ENCODE measurements around the gene VAT1L. TPM values are rescaled to one million over a fixed set of nuclear protein-coding genes. Genes with fewer than 3 reads are reported as not detected.

Gene VAT1L
- total and polyA plus RNA-seq, 9 donors = 0.05 to 2.3 (median 0.23) TPM

DNA sequence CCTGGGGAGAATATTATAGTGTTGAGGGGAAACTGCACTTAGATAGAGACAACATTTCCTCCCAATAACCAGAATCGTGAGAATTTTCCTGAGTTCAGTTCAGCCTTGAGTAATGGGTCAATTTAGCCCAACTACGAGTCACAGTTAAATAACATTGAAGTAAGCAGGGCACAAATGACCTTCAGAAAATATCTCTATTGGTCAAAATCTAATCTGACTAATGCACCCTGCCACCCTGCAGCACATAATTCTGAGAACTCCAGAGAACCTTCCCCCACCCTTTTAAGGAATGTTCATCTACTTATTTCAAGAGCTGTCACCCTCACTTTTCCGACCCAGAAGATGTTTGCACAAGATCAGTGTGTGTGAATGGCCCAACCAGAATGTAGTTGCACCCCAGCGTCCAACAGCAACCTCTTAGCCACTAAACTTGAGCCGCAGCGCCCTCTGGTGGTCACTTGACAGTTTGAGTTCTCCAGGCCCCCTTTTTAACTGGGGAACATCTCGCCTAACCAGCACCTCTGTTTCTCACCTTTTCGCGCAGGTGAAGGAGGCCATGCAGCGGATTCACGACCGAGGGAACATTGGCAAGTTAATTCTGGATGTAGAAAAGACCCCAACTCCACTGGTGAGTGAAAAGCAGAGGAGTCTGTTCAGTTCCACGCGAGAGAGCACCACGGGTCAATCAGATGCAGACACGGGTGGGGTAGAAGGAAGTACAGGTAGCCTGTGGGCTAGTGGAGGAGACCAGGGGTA is 183.1 kb downstream of the VAT1L start:
- peak; percentile 26 to 71 (median 67) for DNase-seq
- H3K4me1 ChIP-seq (ENCODE audit: insufficient read depth) = no peaks in the 10 kb centered on the region
- no peaks in the 10 kb centered on the region for H3K36me3 ChIP-seq
- WGBS, 3 donors = 25 to 33% (median 30%) methylated on average over 16 of the region's 16 CpGs
- H3K9me3 ChIP-seq = no peaks in the 10 kb centered on the region
- H3K27ac ChIP-seq = no peak overlapping the region
- intact Hi-C loops (cut with DNase I) = loop anchor here in 1 of 4 donors (2.0 kb wide), 1 partner anchor 295 kb away; no protein-coding TSS in a partner anchor
- no peaks in the 10 kb centered on the region for H3K27me3 ChIP-seq
- TF ChIP-seq, protein P1, sequence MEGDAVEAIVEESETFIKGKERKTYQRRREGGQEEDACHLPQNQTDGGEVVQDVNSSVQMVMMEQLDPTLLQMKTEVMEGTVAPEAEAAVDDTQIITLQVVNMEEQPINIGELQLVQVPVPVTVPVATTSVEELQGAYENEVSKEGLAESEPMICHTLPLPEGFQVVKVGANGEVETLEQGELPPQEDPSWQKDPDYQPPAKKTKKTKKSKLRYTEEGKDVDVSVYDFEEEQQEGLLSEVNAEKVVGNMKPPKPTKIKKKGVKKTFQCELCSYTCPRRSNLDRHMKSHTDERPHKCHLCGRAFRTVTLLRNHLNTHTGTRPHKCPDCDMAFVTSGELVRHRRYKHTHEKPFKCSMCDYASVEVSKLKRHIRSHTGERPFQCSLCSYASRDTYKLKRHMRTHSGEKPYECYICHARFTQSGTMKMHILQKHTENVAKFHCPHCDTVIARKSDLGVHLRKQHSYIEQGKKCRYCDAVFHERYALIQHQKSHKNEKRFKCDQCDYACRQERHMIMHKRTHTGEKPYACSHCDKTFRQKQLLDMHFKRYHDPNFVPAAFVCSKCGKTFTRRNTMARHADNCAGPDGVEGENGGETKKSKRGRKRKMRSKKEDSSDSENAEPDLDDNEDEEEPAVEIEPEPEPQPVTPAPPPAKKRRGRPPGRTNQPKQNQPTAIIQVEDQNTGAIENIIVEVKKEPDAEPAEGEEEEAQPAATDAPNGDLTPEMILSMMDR (IDR thresholded peaks at IDR 0.05) = peak in 2 of 3 donors; percentile 14 to 50
- TF ChIP-seq EP300 (IDR thresholded peaks at IDR 0.05) = no peak
- no peak overlapping the region for H3K4me3 ChIP-seq

DNA sequence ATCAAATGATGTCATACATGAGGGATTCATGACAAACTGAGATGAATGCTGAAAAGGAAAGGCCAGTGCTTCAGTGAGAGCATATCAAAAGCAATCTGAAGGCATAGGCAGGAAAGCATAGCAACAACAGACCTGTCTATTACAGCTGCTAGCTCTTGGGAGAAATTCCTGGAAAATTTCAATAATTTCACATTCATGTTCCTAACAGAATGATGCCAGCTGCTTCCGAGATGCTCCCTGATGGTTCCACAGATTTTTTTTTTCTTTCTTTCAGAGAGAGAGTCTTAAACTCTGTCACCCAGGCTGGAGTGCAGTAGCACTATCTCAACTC is 183.7 kb downstream of the VAT1L start:
- H3K4me1 ChIP-seq (ENCODE audit: insufficient read depth) = no peaks in the 10 kb centered on the region
- WGBS, 3 donors = 47 to 62% (median 60%) methylated on average over 1 of the region's 1 CpG
- H3K4me3 ChIP-seq = no peak overlapping the region
- H3K27me3 ChIP-seq = no peaks in the 10 kb centered on the region
- no peak overlapping the region for H3K27ac ChIP-seq
- TF ChIP-seq, protein P1 (IDR thresholded peaks at IDR 0.05) = no peak
- TF ChIP-seq POLR2A (IDR thresholded peaks at IDR 0.05) = no peak
- no peak for TF ChIP-seq EP300 (IDR thresholded peaks at IDR 0.05)
- intact Hi-C loops (cut with DNase I) = loop anchor here in 1 of 4 donors (2.0 kb wide), 1 partner anchor 295 kb away; no protein-coding TSS in a partner anchor
- no peaks in the 10 kb centered on the region for H3K36me3 ChIP-seq
- DNase-seq = no peak
- no peaks in the 10 kb centered on the region for H3K9me3 ChIP-seq

DNA sequence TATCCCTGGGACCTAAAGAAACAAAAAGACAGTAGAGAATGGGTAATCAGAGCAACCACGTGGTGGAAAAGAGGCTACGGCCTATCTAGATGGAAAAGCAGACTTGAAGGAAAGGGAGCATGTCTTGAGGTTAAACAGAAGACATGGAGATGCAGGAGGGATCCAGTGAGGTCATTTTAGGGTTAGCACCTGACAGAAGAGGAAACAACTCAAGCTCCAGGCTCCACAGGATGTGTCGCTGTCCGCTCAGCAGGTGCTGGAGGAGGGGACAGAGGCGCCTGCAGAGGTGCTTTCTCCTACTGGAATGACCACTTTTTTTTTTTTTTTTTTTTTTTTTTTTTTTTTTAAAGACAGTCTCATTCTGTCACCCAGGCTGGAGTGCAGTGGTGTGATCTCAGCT is 186.5 kb downstream of the VAT1L start:
- Histone ChIP-seq H3K36me3 (no peaks in the 10 kb centered on the region), H3K27me3 (no peaks in the 10 kb centered on the region), H3K9me3 (no peaks in the 10 kb centered on the region), H3K27ac (no peak overlapping the region), H3K4me1 (ENCODE audit: insufficient read depth) (no peaks in the 10 kb centered on the region), H3K4me3 (no peak overlapping the region)
- intact Hi-C loops (cut with DNase I) = no loop called here
- TF ChIP-seq EP300 (IDR thresholded peaks at IDR 0.05) (no peak), POLR2A (IDR thresholded peaks at IDR 0.05) (no peak)
- TF ChIP-seq, protein P1 (IDR thresholded peaks at IDR 0.05) = no peak
- 56 to 72% (median 60%) methylated on average over 5 of the region's 5 CpGs for WGBS, 3 donors
- no peak for DNase-seq

DNA sequence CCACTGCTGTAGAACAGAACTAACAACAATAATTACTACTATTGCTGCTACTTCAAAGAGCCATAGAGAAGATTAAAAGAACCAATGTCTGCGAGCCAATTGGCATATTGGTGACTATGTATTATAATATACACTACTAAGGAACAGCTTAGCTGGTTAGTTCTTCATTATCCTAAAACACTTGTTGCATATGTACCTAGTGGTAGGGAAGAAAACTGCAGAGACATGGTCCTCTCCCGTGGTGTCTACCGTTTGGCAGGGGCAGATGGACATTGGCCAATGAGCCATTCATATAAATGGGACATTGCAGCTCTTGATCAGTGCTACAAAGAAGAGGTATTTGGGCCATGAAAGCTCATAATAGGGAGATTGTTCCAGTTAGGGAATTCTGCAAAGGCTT is 187.6 kb downstream of the VAT1L start:
- intact Hi-C loops (cut with DNase I) = no loop called here
- TF ChIP-seq POLR2A (IDR thresholded peaks at IDR 0.05) = no peak
- TF ChIP-seq, protein P1 (IDR thresholded peaks at IDR 0.05) = no peak

More for the DNA sequence above, 187.6 kb downstream of the VAT1L start:
- Histone ChIP-seq H3K4me1 (ENCODE audit: insufficient read depth) (no peaks in the 10 kb centered on the region), H3K4me3 (no peak overlapping the region), H3K9me3 (no peaks in the 10 kb centered on the region), H3K36me3 (no peaks in the 10 kb centered on the region), H3K27me3 (no peaks in the 10 kb centered on the region), H3K27ac (no peak overlapping the region)
- 43 to 68% (median 48%) methylated on average over 3 of the region's 3 CpGs for WGBS, 3 donors
- no peak for DNase-seq

Measured in ovary (tissue), 9 donors.